Glutamatergic neuron (in vitro differentiated cells): Measurements from ENCODE around the gene RREB1. TPM values are rescaled to one million over a fixed set of nuclear protein-coding genes. Genes with fewer than 3 reads are reported as not detected.

Experiments used
- DNase-seq: peaks from one replicate; pipeline ENCODE4 v3.0.0; 2022
- H3K27ac Mint-ChIP-seq: one replicate; pipeline ENCODE4 v1.8.0; 2020; ENCODE audit warnings: mild to moderate bottlenecking, mixed read lengths, inconsistent platforms; ENCODE audit not compliant: unreplicated experiment
- H3K27me3 Mint-ChIP-seq: one replicate; pipeline ENCODE4 v1.8.0; 2020; ENCODE audit warnings: mild to moderate bottlenecking, moderate library complexity, mixed read lengths, inconsistent platforms; ENCODE audit not compliant: unreplicated experiment
- H3K36me3 Mint-ChIP-seq: one replicate; pipeline ENCODE4 v1.8.0; 2020; ENCODE audit warnings: mild to moderate bottlenecking, mixed read lengths, inconsistent platforms; ENCODE audit not compliant: unreplicated experiment
- H3K4me1 Mint-ChIP-seq: one replicate; pipeline ENCODE4 v1.8.0; 2020; ENCODE audit warnings: mild to moderate bottlenecking, low read depth, mixed read lengths, inconsistent platforms; ENCODE audit not compliant: unreplicated experiment
- H3K4me3 Mint-ChIP-seq: one replicate; pipeline ENCODE4 v1.8.0; 2020; ENCODE audit warnings: mild to moderate bottlenecking, mixed read lengths, inconsistent platforms; ENCODE audit not compliant: unreplicated experiment
- H3K9me3 Mint-ChIP-seq: one replicate; pipeline ENCODE4 v1.8.0; 2020; ENCODE audit warnings: mild to moderate bottlenecking, moderate library complexity, mixed read lengths, inconsistent platforms; ENCODE audit not compliant: unreplicated experiment
- CTCF ChIP-seq: fragments of 200-600 bp; sonication (generic); IDR thresholded peaks from one replicate; pipeline ENCODE4 v1.5.0; 2021; ENCODE audit not compliant: partially characterized antibody, unreplicated experiment
- total RNA-seq: library from RNA; stranded (reverse); fragmentation: NEBNext Ultra II Directional; extraction: Animal tissue kit (Norgen Biotek cat#: 25700); gene quantifications from one replicate; pipeline ENCODE4 v1.2.1, GENCODE V29; 2021; ENCODE audit not compliant: unreplicated experiment

The RREB1 gene
- total RNA-seq, 1 donor from 2014 or later = 3.4 TPM

- Mint-ChIP-seq H3K27me3 (no peaks in the 10 kb centered on the region), H3K4me3 (no peak overlapping the region), H3K36me3 (no peaks in the 10 kb centered on the region), H3K27ac (no peak overlapping the region), H3K4me1 (peaks cover 5% of the 10 kb centered on the region), H3K9me3 (no peaks in the 10 kb centered on the region)
- no peak for DNase-seq
- no peak for TF ChIP-seq CTCF
Observed at GRCh38 chr6:7189101-7189758, 81.5 kb downstream of the RREB1 start.

GRCh38 chr6:7190791-7191190 lies 83.0 kb downstream of the RREB1 start:
- Mint-ChIP-seq H3K4me3 (no peak overlapping the region), H3K9me3 (no peaks in the 10 kb centered on the region), H3K27me3 (no peaks in the 10 kb centered on the region), H3K4me1 (peaks cover 6% of the 10 kb centered on the region), H3K27ac (no peak overlapping the region), H3K36me3 (no peaks in the 10 kb centered on the region)
- no peak for DNase-seq
- no peak for TF ChIP-seq CTCF

GRCh38 chr6:7193122-7193521 lies 85.4 kb downstream of the RREB1 start:
- no peaks in the 10 kb centered on the region for H3K36me3 Mint-ChIP-seq

GRCh38 chr6:7194657-7195056 lies 86.9 kb downstream of the RREB1 start:
- DNase-seq = no peak
- H3K27ac Mint-ChIP-seq = no peak overlapping the region
- no peaks in the 10 kb centered on the region for H3K9me3 Mint-ChIP-seq
- peaks cover 10% of the 10 kb centered on the region for H3K4me1 Mint-ChIP-seq
- H3K27me3 Mint-ChIP-seq = no peaks in the 10 kb centered on the region
- TF ChIP-seq CTCF = no peak
- no peaks in the 10 kb centered on the region for H3K36me3 Mint-ChIP-seq
- no peak overlapping the region for H3K4me3 Mint-ChIP-seq

More at GRCh38 chr6:7193122-7193521, 85.4 kb downstream of the RREB1 start:
- no peak overlapping the region for H3K27ac Mint-ChIP-seq
- H3K4me1 Mint-ChIP-seq = peaks cover 10% of the 10 kb centered on the region
- no peaks in the 10 kb centered on the region for H3K9me3 Mint-ChIP-seq
- no peak overlapping the region for H3K4me3 Mint-ChIP-seq
- H3K27me3 Mint-ChIP-seq = no peaks in the 10 kb centered on the region
- DNase-seq = no peak
- TF ChIP-seq CTCF = no peak

GRCh38 chr6:7195339-7196018 lies 87.7 kb downstream of the RREB1 start:
- DNase-seq = no peak
- Mint-ChIP-seq H3K36me3 (no peaks in the 10 kb centered on the region), H3K4me1 (peaks cover 10% of the 10 kb centered on the region), H3K27ac (no peak overlapping the region), H3K9me3 (no peaks in the 10 kb centered on the region), H3K27me3 (no peaks in the 10 kb centered on the region), H3K4me3 (no peak overlapping the region)
- no peak for TF ChIP-seq CTCF
